ENCODE measurements around the gene IL17RD.

IL17RD gene

DNA sequence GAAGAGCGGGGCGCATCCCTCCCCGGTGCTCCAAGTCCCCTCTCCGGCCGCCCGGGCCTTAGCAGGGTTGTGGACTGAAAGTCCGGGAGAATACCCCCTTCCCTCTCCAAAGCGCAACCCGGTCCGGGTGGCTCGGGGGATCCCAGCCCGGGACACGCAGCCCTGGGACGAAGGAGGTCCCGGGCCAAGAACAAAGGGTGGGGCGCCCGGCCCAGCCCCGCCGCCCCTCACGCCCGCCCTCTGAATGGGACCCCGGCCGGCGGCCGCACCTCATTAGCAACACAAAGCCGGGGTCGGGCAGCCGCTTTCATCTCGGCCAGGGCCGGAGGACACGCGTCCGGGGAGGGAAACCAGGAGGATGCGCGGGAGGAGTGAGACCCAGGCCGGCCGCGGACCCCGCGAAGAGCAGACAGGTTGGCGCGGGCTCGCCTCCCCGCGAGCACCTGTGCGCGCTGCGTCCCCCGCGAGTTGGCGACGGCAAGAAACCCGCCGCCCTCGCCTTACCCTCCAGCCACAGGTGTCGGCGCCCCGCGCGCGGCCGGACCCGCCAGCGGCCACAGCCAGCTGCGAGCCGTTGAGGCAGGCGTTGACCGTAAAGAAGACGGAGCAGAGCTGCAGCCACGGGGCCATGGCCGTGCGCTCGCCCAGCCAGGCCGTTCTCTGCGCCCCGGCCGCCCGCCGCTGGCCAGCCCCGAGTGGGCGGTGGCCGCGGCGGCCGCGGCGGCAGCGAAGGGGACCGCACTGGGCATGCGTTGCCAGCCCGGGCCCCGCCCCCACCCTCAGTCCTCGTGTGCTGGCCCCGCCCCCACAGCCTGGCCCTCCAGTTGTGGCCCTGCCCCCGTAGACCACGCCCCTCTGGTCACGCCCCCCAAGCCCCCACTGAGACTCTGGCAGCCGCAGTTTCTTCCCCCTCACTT is at the start of gene IL17RD:
IL17RD (minus strand) TSS at position 697 of the 917 bp plus-strand sequence; CDS start at position 630, 67 bp downstream.
- DNase-seq (ENCODE audit: low spot score) = peak; percentile 93

DNA sequence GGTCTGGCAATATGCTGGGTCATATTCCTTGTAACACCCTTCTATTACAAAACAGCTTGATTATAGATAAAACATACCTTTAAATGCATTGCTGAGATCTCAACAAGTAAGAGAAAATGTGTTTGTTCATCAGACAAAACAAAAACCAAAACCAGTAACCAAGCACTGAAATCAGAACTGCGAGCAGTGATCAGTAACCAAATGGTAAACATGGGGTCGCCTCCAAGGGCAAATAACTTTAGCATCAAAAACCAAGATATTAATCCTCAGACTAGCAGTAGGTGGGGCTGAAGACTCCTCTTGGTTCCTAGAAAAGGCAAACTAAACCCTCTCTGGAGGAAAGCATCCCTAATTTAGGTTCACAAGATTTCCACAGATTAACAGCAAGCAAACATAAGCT is 41.3 kb upstream of the IL17RD start:
- no peak for DNase-seq (ENCODE audit: low spot score)

DNA sequence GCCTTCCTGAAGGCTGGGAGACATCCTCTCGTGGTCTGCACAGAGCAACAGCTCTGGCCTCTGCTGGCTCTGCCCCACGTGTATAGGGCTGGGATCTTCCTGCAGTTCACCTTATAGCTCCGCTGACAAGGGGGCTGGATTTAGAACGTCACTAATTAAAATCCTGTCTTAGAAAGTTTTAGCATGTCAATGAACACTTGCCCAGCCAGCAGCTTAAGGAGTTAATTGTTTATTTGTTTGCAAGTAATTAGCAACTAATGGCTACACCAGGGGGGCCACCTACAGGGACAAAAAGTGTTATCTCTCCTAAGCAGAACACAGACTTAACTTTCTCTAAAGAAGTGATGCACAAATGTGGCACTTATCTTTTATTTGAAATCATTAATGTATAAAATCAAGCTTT is 34.7 kb upstream of the IL17RD start, which contains the start of gene HESX1:
HESX1 (minus strand) TSS at position 84 of the 403 bp plus-strand sequence; CDS start at position 24, 60 bp downstream.
- no peak for DNase-seq (ENCODE audit: low spot score)

DNA sequence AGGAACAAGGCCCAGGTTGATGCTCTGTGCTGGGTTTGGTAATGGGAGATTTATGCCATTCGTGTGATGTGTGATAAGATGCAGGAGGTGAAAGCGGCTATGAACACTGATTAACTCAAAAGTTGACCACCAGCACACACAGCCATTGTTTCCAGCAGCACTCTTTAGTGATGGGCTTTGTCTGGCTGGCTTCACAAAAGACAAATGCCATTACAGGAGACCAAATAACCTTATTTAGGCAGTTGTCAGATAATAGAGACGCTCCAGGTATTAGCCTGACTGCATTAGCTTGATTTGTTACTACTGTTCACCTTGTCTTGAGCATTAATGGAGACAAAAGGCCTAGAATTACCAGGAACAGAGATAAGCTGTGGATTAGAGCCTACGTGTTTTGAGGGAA is 29.5 kb upstream of the IL17RD start:
- DNase-seq (ENCODE audit: low spot score) = no peak

DNA sequence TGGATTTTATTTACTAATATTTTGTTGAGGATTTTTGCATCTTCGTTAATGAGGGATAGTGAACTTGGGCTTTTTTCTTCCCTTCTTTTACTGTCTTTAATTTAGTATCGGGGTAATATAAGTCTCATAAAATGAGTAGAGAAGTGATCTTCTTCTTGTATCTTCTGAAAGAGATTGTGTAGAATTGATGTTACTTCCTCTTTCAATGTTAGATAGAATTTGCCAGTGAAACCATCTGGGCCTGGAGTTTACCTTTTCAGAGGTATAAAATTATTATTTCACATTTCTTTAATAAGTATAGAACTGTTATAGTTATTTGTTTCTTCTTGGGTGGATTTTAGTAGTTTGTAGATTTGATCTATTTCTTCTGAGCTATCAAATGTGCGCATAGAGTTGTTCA is 26.9 kb upstream of the IL17RD start:
- DNase-seq (ENCODE audit: low spot score) = no peak

DNA sequence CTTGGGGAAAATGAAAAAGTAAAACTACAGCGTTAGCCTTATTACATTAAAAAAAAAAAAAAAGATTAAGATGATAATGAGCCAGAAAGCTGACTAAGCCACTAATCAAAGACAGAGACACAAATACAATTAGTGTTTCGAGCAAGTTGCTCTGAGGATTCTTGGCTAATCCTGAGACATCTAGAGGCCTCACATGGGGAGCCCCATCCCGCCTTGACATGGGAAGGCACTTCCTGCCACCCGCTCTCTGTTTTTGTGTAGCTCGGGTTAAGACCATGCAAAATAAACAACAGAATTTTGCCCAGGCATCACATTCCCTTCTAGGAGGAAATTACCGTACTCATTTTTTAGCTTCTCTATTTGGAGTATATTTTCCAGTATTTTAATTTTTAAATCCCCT is 19.4 kb upstream of the IL17RD start:
- DNase-seq (ENCODE audit: low spot score) = no peak

DNA sequence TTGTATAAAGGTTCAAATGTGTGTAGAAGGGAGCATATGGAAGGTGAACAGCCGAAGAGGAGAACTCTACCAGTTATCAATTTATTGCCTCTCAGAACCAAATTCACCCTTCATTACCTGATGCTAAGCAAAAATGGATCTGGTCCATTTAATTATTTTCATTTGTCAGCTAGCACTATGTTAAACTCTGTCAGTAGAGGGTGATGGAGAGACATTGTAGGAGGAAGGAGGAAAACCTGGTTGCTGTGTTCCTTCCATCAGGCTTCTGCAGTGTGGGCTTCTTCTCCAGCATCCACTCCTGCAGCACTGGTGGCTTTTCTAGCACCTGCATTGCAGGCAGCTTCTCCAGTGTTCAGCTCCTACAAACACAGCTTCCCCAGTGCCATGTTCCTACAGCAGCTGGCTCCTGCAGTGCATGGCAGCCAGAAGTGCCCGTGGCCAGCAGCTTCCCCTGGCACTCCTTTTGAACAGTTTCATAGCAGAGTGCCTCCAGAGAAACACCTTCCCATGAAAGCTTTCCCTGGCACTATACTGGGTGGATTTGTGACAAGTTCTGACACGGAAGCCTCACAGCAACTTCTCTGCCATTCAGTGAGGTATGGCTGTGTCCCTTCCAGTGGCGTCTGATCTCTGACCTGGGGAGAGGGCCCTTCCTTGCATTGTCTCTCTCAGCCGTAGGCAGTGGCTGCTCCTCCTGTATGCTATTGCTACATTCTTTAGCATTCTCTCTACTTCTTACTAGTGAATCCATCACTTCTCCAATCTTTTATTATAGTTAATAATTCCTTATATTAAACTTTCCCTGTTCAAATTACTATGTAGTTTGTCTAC is 14.6 kb upstream of the IL17RD start:
- no peak for DNase-seq (ENCODE audit: low spot score)

DNA sequence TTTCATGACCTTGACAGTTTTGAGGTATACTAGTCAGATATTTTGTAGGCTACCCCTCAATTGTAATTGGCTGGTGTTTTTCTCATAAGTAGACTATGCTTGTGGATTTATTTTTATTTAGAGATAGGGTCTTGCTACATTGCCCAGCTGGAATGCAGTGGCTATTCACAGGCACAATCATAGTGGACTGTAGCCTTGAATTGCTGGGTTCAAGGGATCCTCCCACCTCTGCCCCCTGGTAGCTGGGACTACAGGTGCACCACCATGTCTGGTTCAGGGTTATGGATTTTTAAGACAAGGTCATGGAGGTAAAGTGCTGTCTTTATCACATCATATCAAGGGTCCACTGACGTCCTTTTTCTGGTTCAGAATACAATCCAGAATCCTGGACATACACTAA is 10.9 kb upstream of the IL17RD start:
- no peak for DNase-seq (ENCODE audit: low spot score)

DNA sequence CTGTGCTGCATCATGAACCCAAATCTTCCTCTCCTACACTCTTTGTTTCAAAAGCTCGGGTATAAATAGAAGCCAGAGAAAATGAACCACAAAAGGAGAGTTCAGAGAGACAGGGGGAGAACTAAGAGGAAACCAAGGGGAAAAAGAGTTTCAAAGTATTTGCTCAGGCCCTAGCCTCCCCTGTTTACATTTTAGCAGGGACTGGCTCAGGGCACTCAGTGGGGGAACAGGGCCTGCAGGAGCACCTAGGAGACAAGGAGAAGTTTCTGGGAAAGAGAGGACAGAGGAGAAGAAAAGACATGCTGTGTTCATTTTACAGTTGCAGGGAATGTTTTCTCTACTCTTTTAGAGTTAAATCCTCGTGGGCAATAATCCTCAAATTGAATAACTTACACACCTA is 8.5 kb upstream of the IL17RD start:
- DNase-seq (ENCODE audit: low spot score) = no peak

DNA sequence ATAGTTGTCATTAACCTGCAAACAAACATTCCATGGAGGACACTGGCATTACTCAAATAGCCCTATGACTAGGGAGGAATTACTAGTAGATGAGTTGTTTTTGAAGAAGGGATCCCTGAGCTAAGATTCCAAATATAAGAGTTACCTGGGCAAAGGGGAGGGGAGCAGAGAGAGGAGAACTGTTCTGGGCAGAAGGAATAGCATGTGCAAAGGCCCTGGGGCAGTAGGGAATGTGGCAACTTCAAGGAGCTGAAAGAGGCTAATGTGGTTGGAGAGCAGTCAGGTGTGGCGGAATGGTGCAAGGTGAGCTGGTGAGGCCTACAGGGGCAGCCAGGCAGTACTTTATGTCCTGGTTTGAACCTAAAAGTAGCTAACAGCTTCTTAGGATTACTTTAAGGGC is 5.8 kb upstream of the IL17RD start:
- DNase-seq (ENCODE audit: low spot score) = no peak

DNA sequence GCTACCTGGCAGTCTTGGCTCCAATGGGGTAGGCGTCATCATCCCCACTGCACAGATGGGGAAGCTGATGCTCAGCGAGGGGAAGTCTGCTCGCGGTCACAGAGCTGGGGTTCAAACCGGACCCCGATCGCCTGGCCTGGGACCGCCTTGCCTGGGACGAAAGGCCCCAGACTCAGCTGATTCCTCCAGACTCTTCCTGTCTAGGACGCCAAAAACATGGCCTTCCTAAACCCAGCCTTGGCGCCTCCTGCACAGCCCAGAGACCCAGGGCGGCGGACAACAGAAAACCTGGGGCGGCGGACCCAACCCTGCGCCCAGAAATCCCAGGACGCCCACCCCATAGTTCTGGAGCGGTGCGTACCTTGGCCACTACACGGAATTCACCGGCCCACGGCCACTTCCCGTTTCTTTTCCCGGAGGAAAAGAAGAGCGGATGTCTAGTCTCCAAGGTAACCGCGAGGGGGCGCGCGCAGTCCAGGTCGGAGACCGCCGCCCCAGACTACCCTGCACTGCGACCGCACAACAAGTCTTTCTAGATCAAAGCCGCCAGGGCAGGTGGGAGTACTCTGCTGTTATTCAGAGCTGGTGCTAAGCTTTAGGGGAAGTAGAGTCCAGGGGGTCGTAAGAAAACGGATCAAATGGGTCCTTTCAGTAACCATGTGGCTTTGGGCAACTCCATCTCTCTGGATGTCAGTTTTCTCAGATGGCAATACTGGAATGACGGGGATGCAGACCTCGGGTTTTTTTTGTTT is 4.9 kb upstream of the IL17RD start:
- peak; percentile 76 for DNase-seq (ENCODE audit: low spot score)

DNA sequence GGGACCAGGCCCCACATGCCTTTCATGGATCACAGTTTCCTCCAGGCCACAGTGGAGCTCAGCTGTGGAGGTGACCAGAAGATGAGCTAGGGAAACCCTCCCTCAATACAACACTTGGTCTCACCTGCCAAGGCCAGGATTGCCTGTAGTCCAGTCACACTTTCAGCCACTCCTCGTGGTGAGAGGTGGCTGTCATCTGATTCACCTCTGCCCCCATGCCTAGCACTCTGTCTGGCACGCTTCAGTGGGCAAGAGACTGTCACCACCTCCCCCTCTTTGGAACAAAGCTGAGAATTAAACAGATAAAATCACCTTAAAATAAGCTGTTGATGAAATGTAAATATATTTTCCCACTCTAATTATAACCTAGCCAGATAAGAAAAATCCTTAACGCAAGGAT is 4.0 kb upstream of the IL17RD start:
- DNase-seq (ENCODE audit: low spot score) = no peak

DNA sequence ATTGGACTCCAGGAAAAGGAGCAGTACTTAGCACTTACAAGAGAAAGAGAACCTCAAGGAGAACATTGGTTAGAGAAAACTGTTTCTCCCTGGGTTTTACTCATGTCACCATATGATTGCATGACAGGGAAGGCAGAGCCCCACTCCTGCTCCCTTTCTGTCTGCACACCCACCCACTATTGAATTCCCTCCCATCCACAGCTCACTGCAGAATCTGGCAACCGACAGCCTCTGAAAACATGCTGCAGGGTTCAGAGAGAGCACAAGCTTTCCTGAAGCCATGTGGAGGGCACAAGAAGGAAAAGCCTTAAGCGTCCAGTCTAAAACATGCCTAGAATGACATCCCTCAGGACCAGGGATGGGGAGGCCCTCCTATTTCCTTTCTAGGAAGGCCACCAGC is 3.0 kb upstream of the IL17RD start:
- DNase-seq (ENCODE audit: low spot score) = no peak

DNA sequence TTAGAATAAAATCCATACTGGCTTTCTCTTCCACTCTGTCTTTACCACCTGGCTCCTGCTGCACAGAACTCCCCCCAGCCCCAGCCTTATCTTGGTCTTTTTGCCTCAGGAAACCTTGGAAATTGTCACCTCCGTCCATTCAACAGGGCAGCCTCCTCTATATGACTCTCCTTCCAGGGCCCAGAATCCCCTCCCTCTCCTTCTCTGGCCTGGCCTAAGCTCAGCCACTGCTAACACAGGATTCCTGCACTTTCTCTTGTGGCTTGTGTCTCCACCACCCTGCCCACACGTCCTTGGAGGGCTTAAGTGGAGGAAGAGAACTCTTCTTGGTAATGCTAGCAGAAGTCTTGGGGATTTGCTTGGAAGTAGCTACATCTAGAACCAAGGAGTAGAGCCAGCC is 1.5 kb upstream of the IL17RD start:
- no peak for DNase-seq (ENCODE audit: low spot score)

DNA sequence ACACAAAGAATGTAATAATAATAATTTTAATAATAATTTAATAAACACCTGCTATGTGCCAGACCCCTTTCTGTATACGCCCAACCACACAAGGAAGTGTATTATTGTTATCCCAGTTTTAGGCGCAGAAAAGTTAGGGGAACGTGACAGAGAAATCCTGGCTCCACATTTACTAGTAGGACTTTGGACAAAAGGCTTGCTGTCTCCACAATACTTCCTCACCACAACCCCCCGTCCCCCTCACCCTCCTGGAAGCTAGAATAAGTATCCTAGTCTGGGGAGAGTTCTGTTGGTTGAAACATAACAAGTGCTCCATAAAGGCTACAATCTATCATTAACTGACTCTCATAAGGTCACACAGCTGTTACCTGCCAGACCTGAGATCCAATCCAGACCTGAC is 488 bp upstream of the IL17RD start:
- DNase-seq (ENCODE audit: low spot score) = no peak

DNA sequence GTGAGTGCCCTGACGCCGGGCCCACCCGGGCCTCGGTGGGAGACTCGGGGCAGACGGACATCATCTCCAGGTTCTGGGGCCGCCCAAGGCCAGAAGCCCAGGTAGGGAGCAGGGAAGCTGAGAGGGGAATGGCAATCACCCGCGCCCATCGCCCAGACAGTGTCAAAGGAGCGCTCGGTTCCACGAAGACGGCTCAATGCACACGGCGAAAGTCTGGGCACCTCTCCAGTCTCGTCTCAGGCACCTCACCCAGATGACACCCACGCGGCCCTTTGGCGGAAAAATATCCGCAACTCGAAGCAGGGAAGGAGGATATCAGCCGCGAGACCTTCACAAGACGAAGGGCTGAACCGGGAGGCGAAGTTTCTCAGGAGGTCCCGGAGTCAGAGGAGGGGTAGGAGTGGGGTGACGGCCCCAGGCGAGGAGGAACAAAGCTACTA is 916 bp downstream of the IL17RD start:
- DNase-seq (ENCODE audit: low spot score) = no peak

DNA sequence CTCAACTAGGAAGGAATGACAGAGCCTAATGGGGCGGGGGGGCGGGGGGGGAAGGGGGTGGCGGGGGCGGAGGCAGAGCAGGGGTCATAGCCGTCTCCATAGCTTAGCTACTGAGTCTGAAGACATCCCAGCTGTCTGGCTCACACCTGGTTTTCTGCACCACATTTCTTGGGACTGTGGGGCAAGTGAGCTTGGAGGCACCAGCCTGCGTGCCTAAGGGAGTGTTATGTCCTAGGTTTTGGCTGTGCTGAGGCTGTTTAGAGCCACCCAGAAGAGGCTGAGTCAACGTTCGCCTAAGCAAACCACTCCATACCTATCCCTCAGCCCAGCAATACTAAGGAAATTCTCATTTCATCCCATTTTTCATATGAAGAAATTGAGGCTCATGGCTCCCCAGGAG is 1.4 kb downstream of the IL17RD start:
- no peak for DNase-seq (ENCODE audit: low spot score)

DNA sequence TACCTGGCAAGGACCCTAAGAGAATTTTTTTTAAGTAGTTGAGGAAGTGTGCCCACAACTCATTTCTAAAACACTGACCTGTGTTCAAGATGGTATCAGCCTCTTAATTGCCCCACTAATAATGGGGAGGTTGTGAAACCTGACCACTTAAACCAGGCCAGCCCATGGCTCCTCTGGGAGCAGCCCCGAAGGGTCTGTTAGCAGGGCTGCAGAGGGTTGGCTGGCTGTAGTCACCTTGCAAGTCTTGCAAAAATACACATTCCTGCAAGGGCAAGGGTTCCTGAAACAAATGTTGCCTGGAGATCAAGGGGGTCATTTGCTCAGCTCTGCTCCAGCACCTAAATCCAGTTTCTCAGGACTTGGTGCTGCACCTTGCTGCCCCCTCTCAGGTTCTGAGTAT is 3.2 kb downstream of the IL17RD start:
- no peak for DNase-seq (ENCODE audit: low spot score)

DNA sequence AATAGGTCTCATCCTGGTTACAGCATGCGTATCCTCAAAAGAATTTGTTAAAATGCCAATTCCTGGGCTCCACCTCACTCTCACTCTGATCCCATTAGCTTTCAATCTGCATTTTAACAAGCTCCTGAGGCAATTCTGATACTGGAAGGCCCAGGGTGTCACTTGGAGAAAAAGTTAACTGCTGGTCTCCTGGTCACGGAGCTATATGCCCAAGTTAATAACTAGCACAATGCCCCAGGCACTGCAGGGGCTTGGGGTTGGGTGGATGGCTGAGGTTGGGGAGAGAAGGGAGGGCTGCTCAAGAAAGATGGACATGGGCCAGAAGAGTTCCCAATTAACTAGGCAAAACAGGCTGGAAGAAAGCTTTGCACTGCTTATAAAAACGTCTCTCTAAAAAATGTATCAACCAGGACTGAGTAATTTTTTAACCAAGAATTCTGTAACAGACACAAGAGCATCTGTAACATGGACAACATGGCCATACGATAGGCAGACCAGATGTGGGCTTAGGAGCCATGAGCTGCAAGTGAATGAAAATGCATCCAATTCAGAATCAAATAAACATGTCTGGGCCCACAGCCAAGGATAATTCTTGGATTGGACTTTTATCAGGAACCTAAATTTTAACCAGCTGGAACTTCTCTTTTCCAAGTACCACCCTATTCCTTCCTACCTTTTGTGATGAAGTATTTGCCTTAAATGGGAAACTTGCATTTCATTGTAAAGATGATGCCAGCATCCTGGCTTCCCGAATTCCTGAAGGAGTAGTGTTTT is 4.2 kb downstream of the IL17RD start:
- no peak for DNase-seq (ENCODE audit: low spot score)

DNA sequence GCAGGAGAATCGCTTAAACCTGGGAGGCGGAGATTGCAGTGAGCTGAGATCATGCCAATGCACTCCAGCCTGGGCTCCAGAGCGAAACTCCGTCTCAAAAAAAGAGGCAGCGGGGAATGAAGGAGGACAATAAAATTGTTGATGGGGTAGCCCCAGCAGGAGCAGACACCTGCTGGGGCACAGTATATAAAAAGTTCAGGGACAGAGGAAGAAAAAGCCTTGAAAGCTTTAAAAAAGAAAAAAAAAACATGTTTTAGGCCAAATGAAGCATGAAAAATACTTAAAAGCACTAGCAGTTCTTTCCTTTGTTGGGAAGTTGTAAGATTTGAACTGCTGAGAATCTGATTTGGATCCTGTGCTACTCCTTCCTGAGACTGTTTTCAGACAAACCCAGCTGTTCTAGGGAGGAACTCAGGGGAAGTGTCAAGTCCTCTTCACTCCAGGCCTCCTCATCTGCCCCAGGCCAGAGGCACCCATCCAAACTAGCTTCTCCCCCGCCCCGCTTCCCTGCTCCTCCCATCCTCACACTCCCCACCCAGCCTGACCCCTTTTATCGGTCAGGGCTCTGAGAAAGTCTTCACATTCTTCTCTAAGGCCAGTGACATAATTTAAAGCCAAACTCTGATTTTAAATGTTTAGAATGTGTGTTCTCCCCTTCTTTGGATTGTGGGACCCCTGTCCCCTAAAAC is 4.9 kb downstream of the IL17RD start:
- no peak for DNase-seq (ENCODE audit: low spot score)

Measured in AG08396 (cell line).